T-helper 1 cell treated with Interleukin-12 subunit alpha and Interleukin-12 subunit beta and Interleukin-4 antibody, amounts not matched to agents 30 ng/mL and 1 ng/mL, for 36 hours (primary cell): ENCODE results near the gene NR3C2. TPM values are rescaled to one million over a fixed set of nuclear protein-coding genes. Genes with fewer than 3 reads are reported as not detected.

Experiments
- intact Hi-C: fragments of 100-400 bp; cut with micrococcal nuclease; formaldehyde crosslinking; loops from one replicate; pipeline ENCODE4 v1.15.1; 2024
- total RNA-seq: library from RNA; stranded (reverse); gene quantifications from 2 replicates; pipeline ENCODE4 v1.2.3, GENCODE V29; 2022

Gene NR3C2
- total RNA-seq, 1 donor from 2014 or later = 0.83 TPM

- intact Hi-C loops = no loop called here
Observed at GRCh38 chr4:148435654-148436406, 6.4 kb downstream of the NR3C2 start.

DNA sequence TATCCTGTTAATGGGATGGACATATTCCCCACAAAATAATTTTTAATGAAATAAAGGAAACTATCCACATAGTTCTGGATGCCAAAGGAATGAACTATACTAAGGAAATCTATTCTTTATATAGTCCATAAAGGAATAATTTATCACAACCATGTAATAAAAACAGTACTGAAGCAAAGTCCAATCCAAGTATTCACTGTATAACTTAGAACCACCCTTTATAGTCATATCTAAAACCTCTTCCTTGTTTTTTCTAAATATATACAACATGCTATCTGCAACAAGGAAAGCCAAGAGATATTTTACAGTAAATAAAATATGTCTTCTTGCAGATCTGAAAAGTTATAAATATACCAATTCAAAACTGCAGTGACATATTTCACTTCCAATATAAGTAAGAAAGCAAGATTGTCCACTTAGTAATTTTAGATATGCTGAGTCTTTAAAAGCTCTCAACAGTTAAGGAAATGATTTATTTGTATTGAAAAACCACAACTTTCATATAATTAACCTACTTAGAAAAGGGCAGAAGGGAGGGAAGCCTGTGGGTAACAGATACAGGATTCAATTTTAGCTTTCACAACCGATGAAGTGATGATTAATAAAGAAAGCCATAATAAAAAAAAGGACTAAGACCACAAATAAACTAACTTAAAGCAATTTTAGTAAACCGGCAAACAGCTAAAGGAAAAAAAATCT is 8.0 kb downstream of the NR3C2 start:
- intact Hi-C loops = no loop called here

DNA sequence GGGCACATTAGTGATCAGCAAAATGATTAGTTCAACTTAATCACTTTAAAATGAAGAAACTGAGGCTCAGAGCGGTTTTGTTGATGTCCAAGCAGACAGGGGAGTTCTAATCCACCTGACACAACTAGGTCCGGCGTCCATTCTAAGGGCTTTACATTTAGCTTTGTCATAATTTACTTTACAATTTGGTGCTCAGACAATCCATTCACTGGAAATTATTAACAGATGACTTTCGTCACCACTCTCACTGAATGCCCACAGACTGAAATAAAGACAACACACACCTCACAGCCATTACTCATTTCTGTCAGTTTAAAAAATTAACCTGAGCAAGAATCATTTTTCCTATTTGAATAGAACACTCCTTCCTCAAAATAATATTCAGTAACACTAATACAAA is 10.8 kb downstream of the NR3C2 start:
- intact Hi-C loops = no loop called here

GRCh38 chr4:148430854-148431253 is 11.4 kb downstream of the NR3C2 start:
- intact Hi-C loops = no loop called here

GRCh38 chr4:148429206-148429605 is 13.0 kb downstream of the NR3C2 start:
- intact Hi-C loops = no loop called here

- intact Hi-C loops = no loop called here
Observed at GRCh38 chr4:148426643-148427042, 15.6 kb downstream of the NR3C2 start.

DNA sequence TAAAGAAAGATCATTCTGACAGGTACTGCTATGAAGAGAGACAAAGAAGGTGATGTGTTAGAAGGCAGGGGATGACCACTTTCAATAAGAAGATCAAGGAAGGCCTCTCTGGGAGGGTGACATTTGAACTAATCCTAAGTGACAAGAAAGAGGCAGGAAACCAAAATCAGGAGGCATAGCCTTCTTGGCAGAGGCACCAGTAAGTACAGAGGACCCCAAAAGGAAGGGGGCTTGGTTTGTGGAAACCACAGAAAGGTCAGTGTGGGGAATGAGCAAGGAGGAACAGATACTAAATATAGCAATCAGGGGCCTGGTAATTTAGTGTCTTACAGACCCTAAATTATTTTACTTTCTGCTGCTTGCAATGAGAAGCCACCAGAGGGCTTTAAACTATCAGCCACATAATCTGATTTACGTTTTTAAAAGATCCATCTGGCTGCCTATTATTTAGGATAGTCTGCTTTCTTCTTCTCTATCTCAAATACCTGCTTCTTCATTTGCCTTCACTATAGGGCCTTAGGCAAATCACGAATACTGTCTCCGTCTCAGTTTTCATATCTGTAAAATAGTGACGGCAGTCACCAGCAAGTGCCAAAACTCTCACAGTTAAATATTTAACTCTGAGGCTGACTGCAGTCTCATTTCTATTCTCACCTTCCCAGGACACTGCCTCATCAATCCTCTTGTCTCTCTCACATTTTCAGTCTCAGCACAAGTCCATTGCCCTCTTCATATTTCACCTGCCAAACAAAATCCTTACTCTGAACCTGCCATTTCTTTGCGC is 16.7 kb downstream of the NR3C2 start:
- intact Hi-C loops = no loop called here

- intact Hi-C loops = no loop called here
Observed at GRCh38 chr4:148420397-148420796, 21.8 kb downstream of the NR3C2 start.

- intact Hi-C loops = loop anchor here (10.0 kb wide), 1 partner anchor 431 kb away; no protein-coding TSS in a partner anchor
Observed at GRCh38 chr4:148415500-148415899, 26.7 kb downstream of the NR3C2 start.

DNA sequence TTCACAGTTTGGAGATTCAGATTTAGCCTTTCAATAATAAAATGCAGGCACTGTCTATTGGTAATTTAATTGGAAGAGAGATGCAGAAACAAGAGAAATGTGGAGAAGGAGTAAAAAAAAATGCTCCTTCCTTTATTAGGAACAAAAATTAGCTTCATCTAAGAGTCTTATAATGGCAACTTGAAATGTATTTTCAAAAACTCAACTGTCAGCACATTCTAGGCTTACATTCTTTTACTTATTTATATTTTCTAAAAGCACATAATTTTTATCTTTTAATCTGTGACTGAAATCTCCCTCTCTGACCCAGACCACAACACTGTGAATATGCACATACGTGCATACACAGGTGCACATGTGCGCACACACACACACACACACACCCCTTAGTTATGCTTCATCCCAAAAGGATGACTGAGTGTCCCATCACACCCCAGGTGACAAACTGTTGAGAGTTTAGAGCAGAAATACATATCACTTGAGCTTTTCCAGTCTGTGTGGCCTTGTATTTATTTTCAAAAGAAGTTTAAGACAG is 29.7 kb downstream of the NR3C2 start:
- intact Hi-C loops = loop anchor here (10.0 kb wide), 1 partner anchor 428 kb away; no protein-coding TSS in a partner anchor

GRCh38 chr4:148405161-148405893 is 36.9 kb downstream of the NR3C2 start:
- intact Hi-C loops = no loop called here

DNA sequence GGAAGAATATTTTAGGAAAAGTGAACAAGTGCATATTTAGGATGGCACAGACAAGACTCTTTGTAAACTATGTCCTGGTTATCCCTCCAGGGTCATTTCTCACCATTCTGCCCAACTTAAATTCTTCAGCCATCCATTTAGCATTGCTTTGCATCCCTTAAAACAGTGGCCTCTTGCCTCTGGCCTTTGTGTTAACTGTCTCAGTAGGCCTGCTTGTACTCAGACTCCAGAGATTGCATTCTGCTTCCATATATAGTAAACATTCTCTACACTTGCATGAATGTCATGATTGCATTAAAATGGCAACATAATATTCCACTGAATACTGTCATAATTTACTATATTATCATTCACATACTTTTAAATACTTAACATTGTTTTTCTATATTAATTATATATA is 43.2 kb downstream of the NR3C2 start:
- intact Hi-C loops = no loop called here

GRCh38 chr4:148397771-148398170 is 44.4 kb downstream of the NR3C2 start:
- intact Hi-C loops = no loop called here

GRCh38 chr4:148396986-148397673 is 45.1 kb downstream of the NR3C2 start:
- intact Hi-C loops = no loop called here

DNA sequence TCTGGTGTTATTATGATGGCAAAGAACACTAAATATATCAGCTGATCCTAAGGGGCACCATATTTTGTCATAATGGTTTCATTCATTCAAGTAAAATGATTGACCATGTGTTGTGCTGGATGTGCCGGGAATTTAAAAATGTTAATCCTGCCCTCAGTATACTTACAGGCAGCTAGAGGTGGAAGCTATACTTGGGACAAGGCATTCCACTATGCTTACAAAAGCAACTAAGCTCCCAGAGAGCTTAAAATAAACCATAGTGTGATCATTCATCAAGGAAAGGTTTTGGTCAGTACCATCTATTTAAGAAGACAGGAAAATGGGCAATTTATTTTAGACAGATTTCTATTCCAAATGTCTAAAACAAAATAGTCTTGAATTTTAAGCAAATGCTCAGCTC is 46.4 kb downstream of the NR3C2 start:
- intact Hi-C loops = no loop called here

DNA sequence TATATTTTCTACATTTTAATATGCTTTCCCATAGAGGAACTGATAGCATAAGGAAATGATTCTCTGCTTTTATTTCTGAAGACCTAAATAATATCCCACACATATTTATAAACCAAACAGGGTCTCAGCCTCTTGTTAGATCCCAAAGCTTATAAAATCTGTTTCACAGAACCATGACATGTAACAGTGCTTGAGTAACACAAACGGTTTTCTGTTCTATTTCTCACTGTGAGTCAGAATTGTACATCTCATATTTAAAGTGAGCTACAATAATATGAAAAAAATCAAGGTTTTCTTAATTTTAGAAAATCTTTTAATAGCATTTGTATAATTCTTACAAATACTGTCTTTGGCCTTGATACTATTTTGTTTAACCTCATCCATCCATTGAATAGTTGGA is 51.2 kb downstream of the NR3C2 start:
- intact Hi-C loops = no loop called here

- intact Hi-C loops = no loop called here
Observed at GRCh38 chr4:148390311-148390710, 51.9 kb downstream of the NR3C2 start.

DNA sequence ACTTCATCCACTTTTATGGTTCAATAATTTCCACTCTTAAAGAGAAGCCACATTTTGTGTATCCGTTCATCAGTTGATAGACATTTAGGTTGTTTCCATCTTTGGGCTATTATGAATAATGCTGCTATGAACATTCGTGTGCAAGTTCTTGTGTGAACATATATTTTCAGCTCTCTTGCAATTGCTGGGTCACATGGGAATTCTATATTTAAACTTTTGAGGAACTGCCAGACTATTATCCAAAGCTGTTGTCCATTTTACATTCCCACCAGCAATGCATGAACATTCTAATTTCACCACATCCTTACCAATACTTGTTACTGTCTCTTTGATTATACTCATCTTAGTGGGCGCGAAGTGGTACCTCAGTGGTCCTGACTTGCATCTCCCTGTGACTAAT is 61.9 kb downstream of the NR3C2 start:
- intact Hi-C loops = no loop called here

GRCh38 chr4:148376151-148376550 is 66.1 kb downstream of the NR3C2 start:
- intact Hi-C loops = no loop called here

DNA sequence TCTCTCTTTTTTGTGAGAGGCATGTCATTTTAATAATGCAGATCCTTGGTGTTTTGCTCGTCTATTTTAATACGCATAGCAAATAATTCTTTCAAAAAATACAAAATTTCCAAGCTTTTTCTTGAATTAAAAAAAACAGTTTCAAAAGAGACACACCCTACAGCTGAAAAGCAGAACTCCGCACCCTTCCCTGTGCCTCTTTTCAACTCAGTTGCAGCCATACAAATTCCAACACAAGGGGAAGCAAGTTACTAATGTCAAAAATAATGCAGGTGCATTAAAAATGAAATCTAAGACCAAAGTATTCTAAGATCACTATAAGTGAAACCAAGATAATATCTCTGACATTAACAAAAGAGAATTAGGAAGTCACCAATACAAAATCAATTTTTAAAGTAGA is 66.6 kb downstream of the NR3C2 start:
- intact Hi-C loops = no loop called here
